Muscle of back (tissue), 11 donors: ENCODE measurements around the gene CCNF. TPM values are rescaled to one million over a fixed set of nuclear protein-coding genes. Genes with fewer than 3 reads are reported as not detected.
A peak's percentile ranks its signal among the peaks of the same experiment; 100 is the strongest.

Source experiments
- DNase-seq, 3 donors: peaks; one replicate each; pipeline versions ENCODE4 v3.0.0 to v3.0.0-alpha.2; 2013
- polyA plus RNA-seq, 10 donors: library from polyadenylated mRNA; unstranded; fragments of 120-200 nt; gene quantifications; one replicate each; pipeline ENCODE4 v1.2.1, GENCODE V29; 2013; ENCODE audit not compliant: insufficient read length in 10 of 10

The CCNF gene
- polyA plus RNA-seq, 10 donors, result 4.8 to 9.7 (median 6.4) TPM

GRCh38 chr16:2500918-2501750 lies 71.9 kb downstream of the CCNF start:
- DNase-seq, result peak; percentile 66 to 96 (median 89)

GRCh38 chr16:2501946-2502895 lies 73.0 kb downstream of the CCNF start:
- no peak for DNase-seq

GRCh38 chr16:2505695-2506094 lies 76.4 kb downstream of the CCNF start:
- no peak for DNase-seq

GRCh38 chr16:2507052-2507659 lies 77.9 kb downstream of the CCNF start:
- peak in 1 of 3 donors; percentile 47 for DNase-seq

- DNase-seq, result no peak
Measured at GRCh38 chr16:2507665-2508064, 78.4 kb downstream of the CCNF start.

Other genes with a start within 250 kb of the CCNF start
- gene CASKIN1, start 232.8 kb upstream of the CCNF start, polyA plus RNA-seq, result 1 to 10 TPM in 9 of 10 donors, under 1 TPM in 1; 0.94 to 2.7 (median 1.5) TPM
- 10 to 100 TPM; 24.4 to 38.7 (median 30.7) TPM for gene MLST8, start 224.0 kb upstream of the CCNF start, polyA plus RNA-seq
- 1 to 10 TPM; 3.5 to 8.0 (median 5.4) TPM for gene BRICD5, start 218.6 kb upstream of the CCNF start, polyA plus RNA-seq
- 10 to 100 TPM; 11.2 to 15.4 (median 13.4) TPM for gene PGP, start 214.6 kb upstream of the CCNF start, polyA plus RNA-seq
- gene E4F1, start 205.9 kb upstream of the CCNF start, polyA plus RNA-seq, result 10 to 100 TPM in 8 of 10 donors, 1 to 10 TPM in 2; 9.4 to 20.1 (median 12.8) TPM
- 1 to 10 TPM in 2 of 10 donors, under 1 TPM in 8; 0.35 to 1.1 (median 0.71) TPM for gene DNASE1L2, start 193.0 kb upstream of the CCNF start, polyA plus RNA-seq
- 10 to 100 TPM; 42.8 to 59.2 (median 49.0) TPM for gene ECI1, start 177.9 kb upstream of the CCNF start, polyA plus RNA-seq
- gene RNPS1, start 161.3 kb upstream of the CCNF start, polyA plus RNA-seq, result 100 to 1,000 TPM; 136 to 186 (median 165) TPM
- 10 to 100 TPM; 12.5 to 18.8 (median 14.8) TPM for gene ABCA3, start 88.7 kb upstream of the CCNF start, polyA plus RNA-seq
- gene TEDC2, start 30.7 kb downstream of the CCNF start, polyA plus RNA-seq, result 1 to 10 TPM; 2.7 to 7.5 (median 4.8) TPM
- 1 to 10 TPM; 1.7 to 2.9 (median 2.3) TPM for gene NTN3, start 41.9 kb downstream of the CCNF start, polyA plus RNA-seq
- gene TBC1D24, start 45.7 kb downstream of the CCNF start, polyA plus RNA-seq, result 10 to 100 TPM; 14.9 to 25.3 (median 21.4) TPM
- 100 to 1,000 TPM in 4 of 10 donors, 10 to 100 TPM in 6; 70.4 to 142 (median 94.2) TPM for gene ATP6V0C, start 84.5 kb downstream of the CCNF start, polyA plus RNA-seq
- 10 to 100 TPM in 6 of 10 donors, 1 to 10 TPM in 4; 6.5 to 16.4 (median 11.0) TPM for gene AMDHD2, start 90.9 kb downstream of the CCNF start, polyA plus RNA-seq
- gene CEMP1, start 102.0 kb downstream of the CCNF start, polyA plus RNA-seq, result 1 to 10 TPM in 6 of 10 donors, under 1 TPM in 2, not detected in 2; 0.15 to 3.3 (median 1.7) TPM
- 10 to 100 TPM; 23.7 to 34.3 (median 28.6) TPM for gene PDPK1, start 108.6 kb downstream of the CCNF start, polyA plus RNA-seq